Epithelial cell of prostate (primary cell): ENCODE data around the gene PARD6B.
A peak's percentile ranks its signal among the peaks of the same experiment; 100 is the strongest.
"Not testable (repeated sequence)": the region's sequence is repeated elsewhere in the genome, so short reads cannot be mapped to it uniquely, and the experiment has no call there.

ENCODE experiments used
- DNase-seq: peaks from one replicate; pipeline ENCODE4 v3.0.0-alpha.2; 2011; ENCODE audit warnings: low read depth, low spot score
- H3K27ac ChIP-seq: fragments of 450-650 bp; 2 replicates; pipeline ENCODE4 v1.5.1; 2017; ENCODE audit warnings: mild to moderate bottlenecking

PARD6B gene

GRCh38 chr20:50794181-50794845, 62.9 kb downstream of the PARD6B start:
- DNase-seq: no peak
- H3K27ac ChIP-seq: no peak overlapping the region

DNA sequence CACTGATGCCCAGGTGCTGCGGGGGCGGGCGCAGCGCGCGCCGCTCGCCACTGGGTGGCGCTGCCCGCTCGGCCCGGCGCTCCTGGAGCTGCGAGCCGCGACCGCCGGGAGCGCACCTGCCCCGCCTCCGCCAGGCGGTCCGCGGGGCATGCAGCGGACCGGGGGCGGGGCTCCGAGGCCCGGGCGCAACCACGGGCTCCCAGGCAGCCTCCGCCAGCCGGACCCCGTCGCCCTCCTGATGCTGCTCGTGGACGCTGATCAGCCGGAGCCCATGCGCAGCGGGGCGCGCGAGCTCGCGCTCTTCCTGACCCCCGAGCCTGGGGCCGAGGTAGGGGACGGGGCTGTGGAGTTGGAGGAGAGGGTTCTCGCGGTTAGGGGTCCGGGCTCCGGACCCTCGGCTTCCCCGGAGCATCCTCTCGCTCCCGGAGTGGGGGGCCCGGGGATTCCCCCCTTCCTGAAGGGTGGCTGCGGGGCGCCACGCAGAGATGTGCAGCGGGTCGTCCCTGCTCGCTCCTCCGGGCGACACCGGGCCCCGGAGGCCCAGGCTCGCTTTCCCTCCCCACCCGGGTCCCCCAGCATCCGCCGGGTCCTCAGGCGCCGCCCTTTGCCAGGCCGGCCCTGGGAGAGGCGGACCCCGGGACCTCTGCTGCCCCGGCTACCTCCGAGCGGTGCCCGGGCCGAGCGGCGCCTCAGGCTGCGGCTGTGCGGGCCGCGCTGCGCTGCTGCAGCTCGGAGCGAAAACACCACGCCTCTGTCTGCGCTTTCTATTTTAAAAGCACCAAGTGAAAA, 63.7 kb downstream of the PARD6B start, which contains the start of gene BCAS4:
Gene BCAS4 (plus strand): TSS at position 216 of the 789 bp plus-strand sequence. CDS start 23 bp downstream, at position 239.
- H3K27ac ChIP-seq: no peak within 1 kb of the TSS
- peak; percentile 22 for DNase-seq

DNA sequence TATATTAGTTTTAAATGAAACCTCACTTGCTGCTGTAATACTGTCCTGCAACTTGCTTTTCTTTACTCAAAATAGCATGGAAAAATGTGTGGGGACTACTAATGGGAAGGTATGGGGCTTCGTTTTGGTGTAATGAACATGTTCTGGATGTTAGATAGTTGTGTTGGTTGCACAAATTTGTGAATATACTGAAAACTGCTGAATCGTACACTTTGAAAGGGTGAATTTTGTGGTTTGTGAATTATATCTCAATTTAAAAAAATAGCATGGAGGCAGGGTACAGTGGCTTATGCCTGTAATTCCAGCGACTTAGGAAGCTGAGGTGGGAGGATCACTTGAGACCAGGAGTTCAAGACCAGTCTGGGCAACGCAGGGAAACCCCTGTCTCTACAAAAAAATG, 65.8 kb downstream of the PARD6B start:
- no peak for DNase-seq
- no peak overlapping the region for H3K27ac ChIP-seq

DNA sequence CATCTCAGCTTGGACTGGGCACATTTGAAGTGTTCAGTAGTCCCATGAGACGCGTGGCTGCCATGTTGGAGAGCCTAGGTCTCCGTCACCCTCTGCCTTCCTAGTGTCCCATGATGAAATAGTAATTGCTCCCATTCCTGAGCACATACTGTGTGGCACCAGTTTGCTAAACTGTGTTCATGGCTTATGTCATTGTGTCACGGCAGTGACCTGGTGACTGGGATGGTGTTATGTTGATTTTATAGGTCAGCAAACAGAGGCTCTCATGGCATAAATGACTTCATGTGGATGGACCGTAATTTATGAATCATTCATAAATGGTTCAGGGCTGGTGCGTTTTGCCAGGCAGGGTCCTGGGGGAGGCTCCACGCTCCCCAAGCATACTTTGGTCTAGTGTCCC, 67.3 kb downstream of the PARD6B start:
- no peak overlapping the region for H3K27ac ChIP-seq
- no peak for DNase-seq

DNA sequence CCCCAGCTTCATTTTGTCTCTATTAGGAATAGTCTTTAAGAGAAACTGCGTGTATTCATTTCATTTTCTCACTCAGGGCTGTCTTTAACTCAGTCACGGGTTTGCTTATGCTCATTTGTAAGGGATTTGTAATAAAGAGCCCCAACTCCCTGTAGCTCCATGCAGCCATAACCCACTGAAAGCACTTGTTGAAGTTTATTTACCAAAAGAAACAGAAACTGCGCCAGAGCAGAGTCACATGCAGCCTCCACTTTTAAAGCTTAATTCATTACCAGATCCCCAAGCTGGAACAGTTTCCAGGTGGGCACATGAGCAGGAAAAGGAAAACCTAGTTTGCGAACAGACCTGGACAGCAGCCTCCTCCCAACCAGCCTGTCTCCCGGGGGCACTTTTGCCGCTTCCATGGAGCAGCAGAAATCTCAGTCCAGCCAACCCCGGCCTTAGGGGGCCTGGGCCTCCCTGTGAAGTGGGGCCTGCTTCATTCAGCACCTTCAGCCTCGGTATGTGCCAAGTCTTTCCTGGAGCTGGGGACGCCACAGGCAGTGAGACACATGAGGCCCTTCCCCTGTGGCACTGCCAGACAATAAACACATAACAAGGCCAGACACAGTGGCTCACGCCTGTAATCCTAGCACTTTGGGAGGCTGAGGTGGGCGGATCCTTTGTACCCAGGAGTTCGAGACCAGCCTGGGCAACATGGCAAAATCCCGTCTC, 68.0 kb downstream of the PARD6B start:
- H3K27ac ChIP-seq: no peak overlapping the region
- no peak for DNase-seq

DNA sequence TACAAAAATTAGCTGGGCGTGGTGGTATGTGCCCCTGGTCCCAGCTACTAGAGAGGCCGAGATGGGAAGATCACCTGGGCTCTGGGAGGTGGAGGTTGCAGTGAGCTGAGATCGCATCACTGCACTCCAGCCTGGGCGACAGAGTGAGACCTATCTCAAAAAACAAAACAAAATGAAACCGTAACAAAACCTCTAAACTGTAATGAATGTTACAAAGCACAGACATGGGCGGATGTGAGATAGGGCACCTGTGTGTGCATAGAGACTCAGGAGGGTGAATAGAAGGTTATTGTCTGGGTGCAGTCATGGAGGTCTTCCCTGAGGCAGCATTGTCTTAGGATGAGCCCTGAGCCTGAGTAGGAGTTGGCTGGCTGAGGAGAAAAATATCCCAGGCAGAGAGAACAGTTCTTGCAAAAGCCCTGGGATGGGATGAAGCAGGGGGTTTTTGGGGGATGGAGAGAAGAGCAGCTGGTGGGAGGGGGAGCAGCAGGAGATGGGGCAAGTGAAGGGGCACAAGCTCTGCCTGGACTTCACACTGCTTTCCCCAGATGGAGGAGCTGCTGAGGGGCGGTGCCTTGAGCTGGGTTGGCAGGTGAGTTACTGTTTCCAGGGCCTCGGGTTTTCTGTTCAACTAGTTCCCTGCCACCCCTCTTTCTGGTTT, 68.6 kb downstream of the PARD6B start:
- DNase-seq: no peak
- H3K27ac ChIP-seq: no peak overlapping the region

DNA sequence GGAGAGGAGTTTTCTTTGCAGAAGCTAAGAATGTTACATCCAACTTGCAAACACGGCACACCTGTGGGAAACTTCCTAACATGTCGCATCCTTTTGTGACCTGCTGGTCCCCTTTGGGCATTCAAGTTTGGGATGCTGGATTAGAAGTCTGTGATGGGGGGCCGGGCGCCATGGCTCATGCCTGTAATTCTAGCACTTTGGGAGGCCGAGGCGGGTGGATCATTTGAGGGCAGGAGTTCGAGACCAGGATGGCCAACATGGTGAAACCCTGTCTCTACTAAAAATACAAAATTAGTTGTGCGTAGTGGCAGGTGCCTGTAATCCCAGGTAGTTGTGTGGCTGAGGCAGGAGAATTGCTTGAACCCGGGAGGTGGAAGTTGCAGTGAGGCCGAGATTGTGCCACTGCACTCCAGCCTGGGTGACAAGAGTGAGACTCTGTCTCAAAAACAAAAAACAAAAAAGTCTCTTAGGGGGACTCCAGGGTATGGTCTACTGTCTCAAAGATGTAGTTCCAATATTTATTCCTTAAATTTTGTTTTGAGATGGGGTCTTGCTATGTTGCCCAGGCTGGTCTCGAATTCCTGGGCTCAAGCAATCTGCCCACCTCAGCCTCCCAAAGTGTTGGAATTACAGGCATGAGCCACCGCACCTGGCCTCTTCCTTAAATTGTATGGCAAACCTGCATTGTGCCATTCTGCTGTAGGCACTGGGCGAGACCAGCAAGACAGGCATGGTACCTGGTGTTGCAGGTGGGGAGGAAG, 69.8 kb downstream of the PARD6B start:
- DNase-seq, H3K27ac ChIP-seq: not testable (repeated sequence)

GRCh38 chr20:50801747-50802125, 70.4 kb downstream of the PARD6B start:
- DNase-seq: no peak
- H3K27ac ChIP-seq: no peak overlapping the region

DNA sequence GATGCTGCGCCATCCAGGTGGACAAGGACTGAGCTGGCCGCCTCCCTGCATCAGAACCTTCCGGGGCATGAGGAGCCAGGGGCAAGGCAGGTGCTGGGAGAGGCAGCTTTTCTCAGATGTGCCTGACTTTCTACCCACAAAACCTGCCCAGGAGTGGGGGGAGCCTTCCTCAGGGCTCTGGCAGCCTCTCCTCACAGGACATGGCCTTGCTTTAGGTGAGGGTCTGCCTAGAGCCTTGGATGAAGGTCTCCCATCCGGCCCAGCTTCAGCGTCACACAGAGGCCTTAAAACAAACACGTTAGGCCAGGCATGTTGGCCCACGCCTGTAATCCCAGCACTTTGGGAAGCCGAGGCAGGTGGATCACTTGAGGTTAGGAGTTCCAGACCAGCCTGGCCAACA, 70.9 kb downstream of the PARD6B start:
- DNase-seq: no peak
- H3K27ac ChIP-seq: no peak overlapping the region

DNA sequence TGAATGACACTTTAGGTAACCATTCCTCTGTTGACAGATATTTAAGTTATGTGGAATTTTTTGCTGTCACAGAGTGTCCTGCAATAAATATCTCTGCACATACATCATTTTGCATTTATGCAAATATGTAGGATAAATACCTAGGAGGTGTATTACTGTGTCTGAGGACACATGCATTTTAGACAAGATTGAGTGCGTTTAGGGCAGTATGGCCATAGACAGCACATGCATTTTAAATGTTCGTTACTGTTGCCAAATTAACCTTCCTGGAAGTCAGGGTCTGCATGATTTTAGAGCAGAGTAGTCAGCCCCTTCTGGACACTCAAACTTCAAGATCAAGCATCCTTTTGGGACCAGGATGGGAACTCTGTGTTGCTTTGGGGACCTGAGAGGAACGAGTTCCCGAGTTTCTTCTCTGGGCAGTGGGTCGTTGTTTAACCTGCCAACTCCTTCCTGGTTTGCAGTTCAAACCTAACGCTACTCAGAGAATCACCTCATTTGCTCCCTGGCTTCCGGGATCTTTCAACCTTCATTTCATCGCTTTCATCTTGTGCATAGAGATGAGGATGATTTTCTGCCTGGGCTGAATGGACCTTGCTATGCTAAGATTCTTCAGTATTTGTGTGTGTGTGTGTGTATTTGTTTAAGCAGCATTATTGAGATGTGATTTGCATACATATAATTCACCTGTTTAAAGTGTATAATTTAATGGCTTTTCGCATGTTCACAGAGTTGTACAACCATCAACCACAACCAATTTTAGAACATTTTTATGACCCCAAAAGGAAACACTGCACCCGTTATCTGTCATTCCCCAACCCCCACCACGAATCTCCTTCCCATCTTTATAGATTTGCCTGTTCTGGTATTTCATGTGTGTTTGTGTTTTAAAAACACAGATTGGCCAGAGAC, 73.3 kb downstream of the PARD6B start:
- no peak overlapping the region for H3K27ac ChIP-seq
- no peak for DNase-seq

GRCh38 chr20:50805349-50805684, 73.9 kb downstream of the PARD6B start:
- no peak for DNase-seq
- no peak overlapping the region for H3K27ac ChIP-seq

GRCh38 chr20:50806126-50806768, 74.9 kb downstream of the PARD6B start:
- no peak for DNase-seq
- no peak overlapping the region for H3K27ac ChIP-seq
